Mucosa of descending colon (tissue), 3 donors: Measurements from ENCODE around the gene ERC1. TPM values are rescaled to one million over a fixed set of nuclear protein-coding genes. Genes with fewer than 3 reads are reported as not detected.

Experiments
- ATAC-seq: fragments of 200-7000 bp; cut with Tn5 transposase; one replicate; pipeline ENCODE4 v1.9.1; 2020; ENCODE audit warnings: mild to moderate bottlenecking, moderate library complexity
- DNase-seq, 3 donors: peaks; one replicate each; pipeline ENCODE4 v3.0.0-alpha.2; 2020
- H3K36me3 ChIP-seq: fragments of 200-600 bp; one replicate; pipeline ENCODE4 v1.8.0; 2021; ENCODE audit warnings: low read depth, mild to moderate bottlenecking
- H3K4me1 ChIP-seq: fragments of 200-600 bp; one replicate; pipeline ENCODE4 v1.8.0; 2021; ENCODE audit warnings: low read depth, mild to moderate bottlenecking
- H3K4me3 ChIP-seq: fragments of 200-600 bp; one replicate; pipeline ENCODE4 v1.8.0; 2021; ENCODE audit warnings: mild to moderate bottlenecking
- H3K9me3 ChIP-seq: fragments of 200-600 bp; one replicate; pipeline ENCODE4 v1.8.0; 2021; ENCODE audit warnings: mild to moderate bottlenecking
- CTCF ChIP-seq: fragments of 200-600 bp; IDR thresholded peaks from one replicate; pipeline ENCODE4 v1.8.0; 2022; ENCODE audit warnings: antibody characterized with exemption, mild to moderate bottlenecking
- intact Hi-C, 2 donors: fragments of 100-400 bp; cut with DNase I in 1 of 2; cut with micrococcal nuclease in 1 of 2; formaldehyde crosslinking; loops; one replicate each; pipeline versions ENCODE4 v1.11.0 to v1.11.1; 2022; cut with DNase I, micrococcal nuclease
- total RNA-seq, 3 donors: library from RNA; stranded (reverse); fragmentation: NEBNext Ultra II Directional in 2 of 3; extraction: Animal tissue kit (Norgen Biotek cat#: 25700) in 2 of 3; gene quantifications; one replicate each; pipeline versions ENCODE4 v1.2.1 to v1.2.4, GENCODE V29; 2021 to 2023
- donor health status: DM: no; HTN: no; CAD: no; lungs with moderate emphysema.
- donor health status: DM: no; HTN: no; CAD: no.
- donor health status: DM: no; HTN: yes; CAD: no.

The ERC1 gene
- total RNA-seq, 3 donors from 2014 or later = 42.6 to 76.3 (median 49.6) TPM

- DNase-seq (no peak), ATAC-seq (no peak)
- no peaks in the 10 kb centered on the region for H3K36me3 ChIP-seq
- peaks cover 4% of the 10 kb centered on the region for H3K9me3 ChIP-seq
- H3K4me1 ChIP-seq = no peaks in the 10 kb centered on the region
- intact Hi-C loops = no loop called here
- H3K4me3 ChIP-seq = no peak overlapping the region
- TF ChIP-seq CTCF = no peak
Measured at GRCh38 chr12:1056390-1056789, 65.4 kb downstream of the ERC1 start.

DNA sequence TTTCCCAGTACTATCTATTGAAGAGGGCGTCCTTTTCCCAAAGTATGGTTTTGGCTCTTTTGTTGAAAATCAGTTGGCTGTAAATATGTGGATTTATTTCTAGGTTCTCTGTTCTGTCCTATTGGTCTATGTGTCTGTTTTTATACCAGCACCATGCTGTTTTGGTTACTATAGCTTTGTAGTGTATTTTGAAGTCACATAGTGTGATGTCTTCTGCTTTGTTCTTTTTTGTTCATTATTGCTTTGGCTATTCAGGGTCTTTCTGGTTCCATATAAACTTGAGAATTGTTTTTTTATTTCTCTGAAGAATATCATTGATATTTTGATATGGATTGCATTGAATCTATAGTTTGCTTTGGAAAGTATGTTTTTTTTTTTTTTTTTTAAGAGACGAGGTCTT is 67.4 kb downstream of the ERC1 start:
- no peak for TF ChIP-seq CTCF
- H3K9me3 ChIP-seq = peaks cover 13% of the 10 kb centered on the region
- intact Hi-C loops = no loop called here
- no peaks in the 10 kb centered on the region for H3K4me1 ChIP-seq
- H3K4me3 ChIP-seq = no peak overlapping the region
- no peaks in the 10 kb centered on the region for H3K36me3 ChIP-seq
- no peak for DNase-seq
- no peak for ATAC-seq

- intact Hi-C loops = no loop called here
- H3K4me3 ChIP-seq = no peak overlapping the region
- H3K36me3 ChIP-seq = no peaks in the 10 kb centered on the region
- DNase-seq = no peak
- no peaks in the 10 kb centered on the region for H3K4me1 ChIP-seq
- no peak for TF ChIP-seq CTCF
- H3K9me3 ChIP-seq = peaks cover 20% of the 10 kb centered on the region
- ATAC-seq = no peak
Measured at GRCh38 chr12:1059162-1059561, 68.1 kb downstream of the ERC1 start.

- DNase-seq (no peak), ATAC-seq (no peak)
- Histone ChIP-seq H3K9me3 (peaks cover 29% of the 10 kb centered on the region), H3K36me3 (no peaks in the 10 kb centered on the region), H3K4me3 (no peak overlapping the region), H3K4me1 (no peaks in the 10 kb centered on the region)
- TF ChIP-seq CTCF = no peak
- intact Hi-C loops = no loop called here
Measured at GRCh38 chr12:1063852-1064251, 72.8 kb downstream of the ERC1 start.

DNA sequence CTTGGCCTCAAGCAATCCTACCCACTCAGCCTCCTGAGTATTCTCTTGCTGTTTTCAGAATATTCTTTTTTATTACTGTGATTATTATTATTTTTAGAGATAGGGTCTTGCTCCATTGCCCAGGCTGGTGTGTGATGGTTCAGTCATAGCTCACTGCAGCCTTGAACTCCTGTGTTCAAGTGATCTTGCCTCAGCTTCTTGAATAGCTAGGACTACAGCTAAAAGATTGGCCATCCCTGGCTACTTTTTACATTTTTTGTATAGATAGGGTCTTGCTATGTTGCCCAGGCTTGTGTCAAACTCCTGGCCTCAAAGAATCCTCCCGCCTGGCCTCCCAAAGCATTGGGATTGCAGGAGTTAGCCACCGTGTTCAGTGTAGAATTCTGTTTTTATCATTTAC is 73.3 kb downstream of the ERC1 start:
- Histone ChIP-seq H3K36me3 (no peaks in the 10 kb centered on the region), H3K4me1 (no peaks in the 10 kb centered on the region), H3K9me3 (peaks cover 27% of the 10 kb centered on the region), H3K4me3 (no peak overlapping the region)
- no peak for TF ChIP-seq CTCF
- DNase-seq = no peak
- ATAC-seq = no peak
- intact Hi-C loops = no loop called here

DNA sequence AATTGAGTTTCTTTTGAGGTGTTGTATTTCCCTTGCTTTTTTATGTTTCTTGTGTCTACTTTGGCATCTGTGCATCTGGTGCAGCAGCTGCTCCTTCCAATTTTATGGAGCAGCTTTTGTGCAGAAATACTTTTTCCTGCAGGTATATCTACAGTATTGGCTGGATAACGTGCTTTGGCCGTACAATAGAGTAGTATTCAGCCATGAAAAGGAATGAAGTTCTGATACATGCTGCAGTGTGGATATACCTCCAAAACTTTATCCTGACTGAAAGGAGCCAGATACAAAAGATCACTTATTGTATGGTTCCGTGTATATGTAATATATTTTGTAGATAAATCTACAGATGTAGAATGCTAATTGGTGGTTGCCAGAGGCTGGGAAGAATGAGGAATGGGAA is 74.6 kb downstream of the ERC1 start:
- DNase-seq = no peak
- no peak for TF ChIP-seq CTCF
- intact Hi-C loops = no loop called here
- no peak for ATAC-seq
- Histone ChIP-seq H3K36me3 (no peaks in the 10 kb centered on the region), H3K4me3 (no peak overlapping the region), H3K9me3 (peaks cover 25% of the 10 kb centered on the region), H3K4me1 (no peaks in the 10 kb centered on the region)
